Measurements from ENCODE around the gene PLD5. TPM values are rescaled to one million over a fixed set of nuclear protein-coding genes. Genes with fewer than 3 reads are reported as not detected.

PLD5 gene
- polyA plus RNA-seq, 1 of the 3 experiments (the other 2 are of a cell fraction): 0.08 TPM

DNA sequence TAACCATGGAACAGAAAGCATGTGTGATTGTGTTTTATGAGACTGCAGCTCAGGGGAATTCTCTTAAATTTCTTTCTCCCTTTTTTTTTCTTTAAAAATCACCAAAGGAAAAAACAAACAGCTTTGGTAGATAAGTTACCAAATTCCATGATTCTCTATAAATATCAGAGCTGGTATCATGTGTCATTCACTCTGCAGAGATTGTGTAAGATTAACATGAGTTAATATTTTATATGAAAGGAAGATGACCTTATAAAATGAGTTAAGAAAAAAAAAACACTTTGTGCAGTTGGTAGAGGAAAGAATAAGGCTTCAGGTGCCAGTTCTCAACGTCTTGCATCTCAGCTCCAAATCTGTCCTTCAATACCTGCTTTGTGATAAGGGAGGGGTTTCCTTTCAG, 287.4 kb downstream of the PLD5 start:
- Histone ChIP-seq H3K27me3 (ENCODE audit: insufficient read depth) (no peaks in the 10 kb centered on the region), H4K20me1 (ENCODE audit: insufficient read depth) (no peaks in the 10 kb centered on the region), H3K36me3 (replicated peaks in 1 of 2; ENCODE audit: control insufficient read depth in 1 of 2, insufficient read depth in 2 of 2, low read length in 1 of 2) (peaks cover 0 to 3% of the 10 kb centered on the region in 2 experiments), H3K4me1 (ENCODE audit: control insufficient read depth in 1 of 2, insufficient read depth in 2 of 2, low read depth in 1 of 2, low read length in 1 of 2) (peaks cover 0 to 2% of the 10 kb centered on the region in 2 experiments; a peak in 1 of 4 replicates), H3K4me3 (ENCODE audit: low read depth in 2 of 2, low read length in 1 of 2) (no peak overlapping the region), H2AFZ (ENCODE audit: low read depth) (no peak overlapping the region), H3K27ac (ENCODE audit: low read depth in 2 of 2, low read length in 1 of 2) (no peak overlapping the region), H3K79me2 (ENCODE audit: insufficient read depth) (no peaks in the 10 kb centered on the region), H3K9ac (no peak overlapping the region), H3K9me2 (no peaks in the 10 kb centered on the region), H3K9me3 (no peaks in the 10 kb centered on the region), H3K4me2 (no peak overlapping the region), H3F3A (replicated peaks; ENCODE audit: insufficient read depth) (no peaks in the 10 kb centered on the region)
- no peak for DNase-seq
- 3% methylated on average over 1 of the region's 1 CpG for WGBS (ENCODE audit: low lambda C conversion rate)
- CTCF ChIA-PET: no interaction called here
- TF ChIP-seq, protein P1, sequence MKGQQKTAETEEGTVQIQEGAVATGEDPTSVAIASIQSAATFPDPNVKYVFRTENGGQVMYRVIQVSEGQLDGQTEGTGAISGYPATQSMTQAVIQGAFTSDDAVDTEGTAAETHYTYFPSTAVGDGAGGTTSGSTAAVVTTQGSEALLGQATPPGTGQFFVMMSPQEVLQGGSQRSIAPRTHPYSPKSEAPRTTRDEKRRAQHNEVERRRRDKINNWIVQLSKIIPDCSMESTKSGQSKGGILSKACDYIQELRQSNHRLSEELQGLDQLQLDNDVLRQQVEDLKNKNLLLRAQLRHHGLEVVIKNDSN (IDR thresholded peaks at IDR 0.05; ENCODE audit: borderline replicate concordance, low read depth): no peak
- TF ChIP-seq GABPA (IDR thresholded peaks at IDR 0.05; ENCODE audit: low read depth): no peak
- no peak for TF ChIP-seq NRF1 (IDR thresholded peaks at IDR 0.05; ENCODE audit: low read depth, low read length)
- TF ChIP-seq, protein P2, sequence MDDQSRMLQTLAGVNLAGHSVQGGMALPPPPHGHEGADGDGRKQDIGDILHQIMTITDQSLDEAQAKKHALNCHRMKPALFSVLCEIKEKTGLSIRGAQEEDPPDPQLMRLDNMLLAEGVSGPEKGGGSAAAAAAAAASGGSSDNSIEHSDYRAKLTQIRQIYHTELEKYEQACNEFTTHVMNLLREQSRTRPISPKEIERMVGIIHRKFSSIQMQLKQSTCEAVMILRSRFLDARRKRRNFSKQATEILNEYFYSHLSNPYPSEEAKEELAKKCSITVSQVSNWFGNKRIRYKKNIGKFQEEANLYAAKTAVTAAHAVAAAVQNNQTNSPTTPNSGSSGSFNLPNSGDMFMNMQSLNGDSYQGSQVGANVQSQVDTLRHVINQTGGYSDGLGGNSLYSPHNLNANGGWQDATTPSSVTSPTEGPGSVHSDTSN (IDR thresholded peaks at IDR 0.05): no peak
- TF ChIP-seq ELF1 (IDR thresholded peaks at IDR 0.05): no peak
- no peak for TF ChIP-seq CHD2 (IDR thresholded peaks at IDR 0.05; ENCODE audit: low read length, partially characterized antibody)
- TF ChIP-seq, protein P3, sequence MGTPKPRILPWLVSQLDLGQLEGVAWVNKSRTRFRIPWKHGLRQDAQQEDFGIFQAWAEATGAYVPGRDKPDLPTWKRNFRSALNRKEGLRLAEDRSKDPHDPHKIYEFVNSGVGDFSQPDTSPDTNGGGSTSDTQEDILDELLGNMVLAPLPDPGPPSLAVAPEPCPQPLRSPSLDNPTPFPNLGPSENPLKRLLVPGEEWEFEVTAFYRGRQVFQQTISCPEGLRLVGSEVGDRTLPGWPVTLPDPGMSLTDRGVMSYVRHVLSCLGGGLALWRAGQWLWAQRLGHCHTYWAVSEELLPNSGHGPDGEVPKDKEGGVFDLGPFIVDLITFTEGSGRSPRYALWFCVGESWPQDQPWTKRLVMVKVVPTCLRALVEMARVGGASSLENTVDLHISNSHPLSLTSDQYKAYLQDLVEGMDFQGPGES (IDR thresholded peaks at IDR 0.05; ENCODE audit: low read depth, low read length): no peak
- TF ChIP-seq TAF1 (IDR thresholded peaks at IDR 0.05; ENCODE audit: borderline replicate concordance, low read depth, low read length): no peak
- no peak for TF ChIP-seq TCF12 (IDR thresholded peaks at IDR 0.05)
- TF ChIP-seq GATA2 (CRISPR knock-in tag; IDR thresholded peaks at IDR 0.05): no peak
- TF ChIP-seq, protein P4, sequence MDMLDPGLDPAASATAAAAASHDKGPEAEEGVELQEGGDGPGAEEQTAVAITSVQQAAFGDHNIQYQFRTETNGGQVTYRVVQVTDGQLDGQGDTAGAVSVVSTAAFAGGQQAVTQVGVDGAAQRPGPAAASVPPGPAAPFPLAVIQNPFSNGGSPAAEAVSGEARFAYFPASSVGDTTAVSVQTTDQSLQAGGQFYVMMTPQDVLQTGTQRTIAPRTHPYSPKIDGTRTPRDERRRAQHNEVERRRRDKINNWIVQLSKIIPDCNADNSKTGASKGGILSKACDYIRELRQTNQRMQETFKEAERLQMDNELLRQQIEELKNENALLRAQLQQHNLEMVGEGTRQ (IDR thresholded peaks at IDR 0.05; ENCODE audit: borderline replicate concordance, low read depth, low read length): no peak
- no peak for TF ChIP-seq TEAD4 (IDR thresholded peaks at IDR 0.05; ENCODE audit: borderline replicate concordance, insufficient read depth)
- no peak for TF ChIP-seq MXI1 (IDR thresholded peaks at IDR 0.05; ENCODE audit: low read depth, low read length)
- no peak for TF ChIP-seq RXRA (IDR thresholded peaks at IDR 0.05; ENCODE audit: borderline replicate concordance, low read depth)
- TF ChIP-seq RAD21 (IDR thresholded peaks at IDR 0.05; ENCODE audit: low read length): no peak
- TF ChIP-seq POLR2AphosphoS5 (IDR thresholded peaks at IDR 0.05; ENCODE audit: low read depth, low read length): no peak
- POLR2A ChIA-PET: no interaction called here
